Measurements from ENCODE around the gene THEM4.

GRCh38 chr1:151907363-151908139, 1.8 kb downstream of the THEM4 start:
- no peak for TF ChIP-seq CTCF (conservative IDR thresholded peaks at IDR 0.05)
- TF ChIP-seq EZH2 (IDR thresholded peaks at IDR 0.05; ENCODE audit: low read depth), result no peak
